Measurements from ENCODE around the gene ITGA3.

The ITGA3 gene

DNA sequence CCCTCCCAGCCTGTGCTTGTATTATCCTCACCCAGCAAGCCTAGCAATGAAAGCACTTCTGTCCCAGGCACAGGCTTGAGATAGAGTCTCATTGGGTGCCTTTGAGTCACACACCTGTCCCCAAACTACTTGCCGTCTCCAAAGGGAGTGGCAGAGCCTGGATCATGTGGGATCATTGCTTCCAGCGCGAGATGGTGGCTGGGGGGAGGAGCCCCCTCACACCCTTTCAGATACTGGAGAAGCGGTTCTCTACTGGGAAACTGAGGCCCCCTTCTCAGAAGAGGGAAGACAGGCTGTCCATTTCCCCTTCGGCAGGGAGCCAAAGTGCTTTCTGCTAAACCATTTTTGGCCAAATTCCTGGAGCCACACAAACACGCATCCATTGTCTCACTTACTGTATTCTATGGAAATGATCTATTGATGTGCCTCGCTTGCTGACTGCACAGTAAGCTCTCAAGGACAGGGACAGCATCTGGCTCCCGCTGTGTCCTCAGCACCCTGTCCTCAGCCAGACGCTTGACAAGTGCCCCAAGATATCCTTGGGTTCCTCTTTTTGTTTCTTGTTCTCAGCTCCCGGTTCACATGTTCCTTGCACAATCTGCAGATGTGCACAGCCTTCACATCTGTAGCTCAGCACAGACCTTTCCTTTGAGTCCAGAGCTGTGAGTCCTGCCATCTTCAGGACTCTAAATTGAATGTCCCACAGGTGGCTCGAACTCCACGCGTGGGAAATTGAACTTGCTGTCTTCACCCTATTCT is 34.9 kb upstream of the ITGA3 start:
- no peak overlapping the region for H2AFZ ChIP-seq (ENCODE audit: low read depth, low read length, severe bottlenecking)
- no peak overlapping the region for H3K4me2 ChIP-seq (ENCODE audit: low read depth, low read length, poor library complexity, severe bottlenecking)
- no peaks in the 10 kb centered on the region for H3K36me3 ChIP-seq (ENCODE audit: low read length)
- H4K20me1 ChIP-seq (ENCODE audit: low read depth, low read length) = no peaks in the 10 kb centered on the region
- TF ChIP-seq, protein P1, sequence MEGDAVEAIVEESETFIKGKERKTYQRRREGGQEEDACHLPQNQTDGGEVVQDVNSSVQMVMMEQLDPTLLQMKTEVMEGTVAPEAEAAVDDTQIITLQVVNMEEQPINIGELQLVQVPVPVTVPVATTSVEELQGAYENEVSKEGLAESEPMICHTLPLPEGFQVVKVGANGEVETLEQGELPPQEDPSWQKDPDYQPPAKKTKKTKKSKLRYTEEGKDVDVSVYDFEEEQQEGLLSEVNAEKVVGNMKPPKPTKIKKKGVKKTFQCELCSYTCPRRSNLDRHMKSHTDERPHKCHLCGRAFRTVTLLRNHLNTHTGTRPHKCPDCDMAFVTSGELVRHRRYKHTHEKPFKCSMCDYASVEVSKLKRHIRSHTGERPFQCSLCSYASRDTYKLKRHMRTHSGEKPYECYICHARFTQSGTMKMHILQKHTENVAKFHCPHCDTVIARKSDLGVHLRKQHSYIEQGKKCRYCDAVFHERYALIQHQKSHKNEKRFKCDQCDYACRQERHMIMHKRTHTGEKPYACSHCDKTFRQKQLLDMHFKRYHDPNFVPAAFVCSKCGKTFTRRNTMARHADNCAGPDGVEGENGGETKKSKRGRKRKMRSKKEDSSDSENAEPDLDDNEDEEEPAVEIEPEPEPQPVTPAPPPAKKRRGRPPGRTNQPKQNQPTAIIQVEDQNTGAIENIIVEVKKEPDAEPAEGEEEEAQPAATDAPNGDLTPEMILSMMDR (IDR thresholded peaks at IDR 0.05; ENCODE audit: insufficient read depth, low read length, poor library complexity, severe bottlenecking) = no peak
- no peak for TF ChIP-seq EZH2phosphoT487 (conservative IDR thresholded peaks at IDR 0.05; ENCODE audit: low read length)
- no peaks in the 10 kb centered on the region for H3K27me3 ChIP-seq (ENCODE audit: low read length)
- no peaks in the 10 kb centered on the region for H3K79me2 ChIP-seq (ENCODE audit: insufficient read depth, low read length)
- H3K9me3 ChIP-seq (ENCODE audit: insufficient read depth, low read length) = peaks cover 13% of the 10 kb centered on the region; the same call in 1 of the 2 replicates
- H3K9me2 ChIP-seq (replicated peaks; ENCODE audit: insufficient read depth, low read length) = no peaks in the 10 kb centered on the region
- no peak overlapping the region for H3K4me3 ChIP-seq (ENCODE audit: insufficient read depth, low read length, poor library complexity, severe bottlenecking)
- H3K9ac ChIP-seq (ENCODE audit: low read length) = no peak overlapping the region
- peaks cover 16% of the 10 kb centered on the region; the same call in 1 of the 2 replicates for H3F3A ChIP-seq (ENCODE audit: insufficient read depth)
- no peak overlapping the region for H3K27ac ChIP-seq (ENCODE audit: low read depth, low read length)

DNA sequence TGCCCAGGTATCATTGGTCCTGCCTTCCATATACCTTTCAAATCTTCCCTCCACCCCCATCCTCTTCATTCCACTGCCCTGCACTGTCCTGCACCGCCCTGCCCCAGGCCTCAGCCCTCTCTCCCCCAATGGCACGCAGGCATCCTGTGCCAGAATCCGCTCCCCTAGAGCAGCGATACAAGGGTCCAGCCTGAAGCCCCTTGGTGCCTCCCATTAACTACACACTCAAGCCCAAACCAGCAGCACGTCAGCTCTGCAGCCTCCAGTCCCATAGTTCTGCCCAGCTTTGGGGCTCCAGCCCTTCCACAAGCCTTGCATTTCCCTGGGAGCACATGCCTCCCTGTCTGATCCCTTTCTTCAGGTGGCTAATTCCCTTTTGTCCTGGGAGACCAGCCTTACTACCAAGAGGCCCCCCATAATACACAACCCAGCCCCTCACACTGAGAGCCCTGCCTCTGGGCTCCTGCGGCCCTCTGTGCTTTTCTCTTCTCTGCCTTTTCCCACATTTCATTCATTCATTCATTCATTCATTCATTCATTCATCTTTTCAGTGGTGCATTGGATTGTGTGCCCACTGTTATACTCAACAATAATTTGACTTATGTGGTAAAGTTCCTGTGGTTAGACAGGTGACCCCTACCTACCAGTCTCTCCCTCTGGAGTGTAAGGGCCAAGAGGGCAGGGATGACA is 34.1 kb upstream of the ITGA3 start:
- Histone ChIP-seq H4K20me1 (ENCODE audit: low read depth, low read length) (no peaks in the 10 kb centered on the region), H3F3A (ENCODE audit: insufficient read depth) (peaks cover 16% of the 10 kb centered on the region; the same call in 1 of the 2 replicates), H3K27ac (ENCODE audit: low read depth, low read length) (no peak overlapping the region), H3K27me3 (ENCODE audit: low read length) (no peaks in the 10 kb centered on the region), H3K9ac (ENCODE audit: low read length) (no peak overlapping the region), H3K4me3 (ENCODE audit: insufficient read depth, low read length, poor library complexity, severe bottlenecking) (no peak overlapping the region), H2AFZ (ENCODE audit: low read depth, low read length, severe bottlenecking) (no peak overlapping the region), H3K79me2 (ENCODE audit: insufficient read depth, low read length) (no peaks in the 10 kb centered on the region), H3K36me3 (ENCODE audit: low read length) (no peaks in the 10 kb centered on the region), H3K9me3 (ENCODE audit: insufficient read depth, low read length) (peaks cover 13% of the 10 kb centered on the region; the same call in 1 of the 2 replicates), H3K4me2 (ENCODE audit: low read depth, low read length, poor library complexity, severe bottlenecking) (no peak overlapping the region), H3K9me2 (replicated peaks; ENCODE audit: insufficient read depth, low read length) (no peaks in the 10 kb centered on the region)
- TF ChIP-seq, protein P1 (IDR thresholded peaks at IDR 0.05; ENCODE audit: insufficient read depth, low read length, poor library complexity, severe bottlenecking) = no peak
- TF ChIP-seq EZH2phosphoT487 (conservative IDR thresholded peaks at IDR 0.05; ENCODE audit: low read length) = no peak

DNA sequence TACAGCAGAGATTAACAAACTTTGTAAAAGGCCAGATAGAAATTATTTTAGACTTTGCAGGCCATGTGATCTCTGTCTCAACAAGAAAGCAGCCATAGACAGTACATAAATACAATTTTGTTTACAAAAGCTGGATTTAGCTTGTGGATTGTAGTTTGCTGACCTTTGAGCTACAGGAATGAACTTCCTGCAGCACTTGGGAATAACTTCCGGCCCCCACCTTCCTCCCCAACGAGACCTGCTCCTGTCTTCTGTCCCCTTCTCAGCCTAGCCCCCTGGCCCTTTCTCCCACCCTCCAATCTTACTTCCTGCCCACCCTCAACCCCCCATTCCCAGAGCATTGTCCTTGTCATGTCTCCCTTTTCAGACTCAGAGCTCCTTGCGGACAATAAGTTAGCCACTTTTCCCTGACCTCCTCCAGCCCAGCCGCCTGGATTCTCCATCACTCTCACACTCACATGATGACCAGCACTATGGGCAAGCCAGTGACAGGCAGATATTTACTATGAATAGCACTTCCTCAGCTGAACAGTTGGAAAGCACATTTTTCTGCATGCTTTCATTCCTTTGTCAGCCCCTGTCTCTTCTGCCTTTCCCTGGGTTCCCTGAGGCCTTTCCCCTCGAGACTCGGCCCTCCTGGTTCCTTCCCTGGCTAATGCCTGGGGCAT is 33.3 kb upstream of the ITGA3 start:
- TF ChIP-seq EZH2phosphoT487 (conservative IDR thresholded peaks at IDR 0.05; ENCODE audit: low read length) = no peak
- TF ChIP-seq, protein P1 (IDR thresholded peaks at IDR 0.05; ENCODE audit: insufficient read depth, low read length, poor library complexity, severe bottlenecking) = no peak
- no peaks in the 10 kb centered on the region for H4K20me1 ChIP-seq (ENCODE audit: low read depth, low read length)
- no peaks in the 10 kb centered on the region for H3K79me2 ChIP-seq (ENCODE audit: insufficient read depth, low read length)
- H2AFZ ChIP-seq (ENCODE audit: low read depth, low read length, severe bottlenecking) = no peak overlapping the region
- H3K27me3 ChIP-seq (ENCODE audit: low read length) = no peaks in the 10 kb centered on the region
- no peaks in the 10 kb centered on the region for H3K36me3 ChIP-seq (ENCODE audit: low read length)
- H3K4me2 ChIP-seq (ENCODE audit: low read depth, low read length, poor library complexity, severe bottlenecking) = no peak overlapping the region
- H3K9me3 ChIP-seq (ENCODE audit: insufficient read depth, low read length) = peaks cover 13% of the 10 kb centered on the region; the same call in 1 of the 2 replicates
- H3K27ac ChIP-seq (ENCODE audit: low read depth, low read length) = no peak overlapping the region
- H3K9me2 ChIP-seq (replicated peaks; ENCODE audit: insufficient read depth, low read length) = no peaks in the 10 kb centered on the region
- H3K4me3 ChIP-seq (ENCODE audit: insufficient read depth, low read length, poor library complexity, severe bottlenecking) = no peak overlapping the region
- H3F3A ChIP-seq (ENCODE audit: insufficient read depth) = peaks cover 16% of the 10 kb centered on the region; the same call in 1 of the 2 replicates
- no peak overlapping the region for H3K9ac ChIP-seq (ENCODE audit: low read length)

Data from SU-DHL-6 (cell line).